ENCODE data around the gene FGFR3. TPM values are rescaled to one million over a fixed set of nuclear protein-coding genes. Genes with fewer than 3 reads are reported as not detected.
A peak's percentile ranks its signal among the peaks of the same experiment; 100 is the strongest.

Gene FGFR3
- total and polyA plus RNA-seq, 9 of the 15 experiments (the other 6 are each of a cell fraction or from before 2014, with no cell fraction given) = 1.2 to 60.4 (median 12.7) TPM

- TF ChIP-seq RHOXF2B (CRISPR knock-in tag; conservative IDR thresholded peaks at IDR 0.05) (no peak), MNT (conservative IDR thresholded peaks at IDR 0.05) (0 out of 4 replicates have a peak, but pooled peaks of 1 of the 2 experiments have one; percentile 12), ZNF766 (CRISPR knock-in tag; conservative IDR thresholded peaks at IDR 0.05) (no peak), SMAD1 (IDR thresholded peaks at IDR 0.05; ENCODE audit: low read depth, low read length, partially characterized antibody) (no peak), CBX1 (IDR thresholded peaks at IDR 0.05; ENCODE audit: low read depth) (no peak), HMG20A (CRISPR knock-in tag; conservative IDR thresholded peaks at IDR 0.05) (no peak), GTF3C2 (IDR thresholded peaks at IDR 0.05; ENCODE audit: borderline replicate concordance, extremely low read depth, insufficient read length) (no peak), ZNF354B (CRISPR knock-in tag; IDR thresholded peaks at IDR 0.05) (no peak), TOE1 (IDR thresholded peaks at IDR 0.05; ENCODE audit: borderline replicate concordance) (no peak), TOE1 (CRISPR knock-in tag; IDR thresholded peaks at IDR 0.05; ENCODE audit: borderline replicate concordance, low read depth) (no peak), MXI1 (IDR thresholded peaks at IDR 0.05; ENCODE audit: low read depth, low read length) (no peak), SRSF1 (IDR thresholded peaks at IDR 0.05; ENCODE audit: low read depth, low read length) (no peak), MEIS2 (IDR thresholded peaks at IDR 0.05; ENCODE audit: partially characterized antibody) (peak; percentile 97), ZNF280B (CRISPR knock-in tag; IDR thresholded peaks at IDR 0.05) (no peak), DPF2 (IDR thresholded peaks at IDR 0.05) (peak; percentile 67; the same call in 1 of the 2 replicates), NR2F6 (CRISPR knock-in tag; IDR thresholded peaks at IDR 0.05) (no peak), KLF13 (tag; IDR thresholded peaks at IDR 0.05; ENCODE audit: borderline replicate concordance, low read depth) (no peak), AFF4 (CRISPR knock-in tag; IDR thresholded peaks at IDR 0.05) (no peak)
Observed at GRCh38 chr4:1852904-1853623, 60.0 kb downstream of the FGFR3 start (continued).
